GOT3 (cell line): ENCODE data around the gene GALNT10.

ENCODE experiments used
- DNase-seq: peaks from one replicate; lab custom pipeline; 2025; ENCODE audit warnings: mixed read lengths; lab: John Stamatoyannopoulos, UW

Gene GALNT10

DNA sequence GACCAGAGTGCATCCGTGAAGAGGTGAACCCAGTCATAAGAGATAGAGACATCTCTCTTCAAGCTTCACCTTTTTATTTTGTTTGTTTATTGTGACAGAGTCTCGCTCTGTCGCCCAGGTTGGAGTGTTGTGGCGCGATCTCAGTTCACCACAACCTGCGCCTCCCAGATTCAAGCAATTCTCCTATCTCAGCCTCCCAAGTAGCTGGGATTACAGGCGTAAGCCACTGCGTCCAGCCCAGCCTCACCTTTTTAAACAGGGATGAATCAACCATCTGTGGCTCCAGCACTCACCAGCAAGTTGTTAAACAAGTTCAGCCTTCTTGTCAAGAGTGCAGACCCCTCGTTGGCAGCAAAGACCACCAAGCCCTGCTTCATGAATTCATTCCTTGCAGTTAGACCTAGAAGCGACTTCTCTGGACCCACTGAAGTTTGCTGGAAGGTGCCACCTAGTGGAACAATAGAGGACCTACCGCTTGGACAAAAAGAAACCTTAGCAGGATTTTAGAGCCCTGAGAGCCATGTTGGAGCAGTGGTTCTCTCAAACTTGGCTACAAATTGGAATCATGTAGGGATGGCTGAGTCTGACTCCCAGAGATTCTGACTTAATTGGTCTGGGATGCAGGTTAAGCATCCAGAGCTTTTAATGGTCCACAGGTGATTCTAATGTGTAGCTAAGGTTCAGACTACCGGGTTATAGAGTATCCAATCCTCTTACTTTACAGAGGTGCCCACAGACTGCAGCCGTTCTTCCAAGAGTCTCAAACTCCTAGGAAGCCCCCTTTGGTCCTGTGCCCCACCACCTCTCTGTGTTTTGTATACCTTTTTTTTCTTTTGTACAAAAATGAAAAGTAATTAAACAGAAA is 10.5 kb upstream of the GALNT10 start:
- DNase-seq = no peak

GRCh38 chr5:154181161-154181560 is 9.4 kb upstream of the GALNT10 start:
- no peak for DNase-seq

GRCh38 chr5:154189256-154189818 is 1.2 kb upstream of the GALNT10 start:
- DNase-seq = peak; percentile 71

DNA sequence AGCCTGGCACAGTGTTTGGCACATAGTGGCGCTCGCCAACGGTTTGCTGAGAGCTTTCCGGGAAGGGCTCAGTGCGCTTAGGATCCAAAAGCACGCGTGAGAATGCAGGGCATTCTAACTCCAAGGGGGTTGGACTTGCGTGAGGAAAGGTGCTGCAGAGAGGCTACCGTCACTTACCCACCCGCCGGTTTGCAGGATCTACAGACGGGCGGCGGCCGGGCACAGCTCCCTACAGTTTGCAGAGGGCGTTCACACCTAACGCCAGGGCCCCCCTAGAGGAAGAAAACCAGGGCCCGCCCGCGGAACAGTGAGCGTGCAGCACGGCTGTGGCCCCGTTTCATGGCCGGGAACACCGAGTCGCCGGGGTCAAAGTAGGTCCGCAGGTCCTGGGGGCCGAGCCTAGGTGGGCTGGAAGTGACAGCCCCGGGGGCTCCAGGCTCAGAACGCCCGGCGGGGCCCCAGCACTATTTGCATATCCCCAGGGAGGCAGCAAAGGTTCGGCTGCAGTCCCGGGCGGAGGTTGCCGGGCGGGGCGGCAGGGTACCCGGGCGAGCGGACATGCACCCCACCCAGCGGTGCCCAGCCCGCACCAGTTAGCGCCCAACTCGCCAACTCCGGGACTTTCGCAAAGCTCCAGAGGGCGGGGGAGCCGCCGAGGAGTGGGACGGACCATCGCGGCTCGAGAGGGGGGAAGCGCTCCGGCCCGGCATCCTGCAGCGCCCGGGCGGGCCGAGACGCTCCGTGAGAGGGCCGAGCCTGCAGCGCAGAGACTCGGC is 526 bp upstream of the GALNT10 start:
- DNase-seq = peak; percentile 80

GRCh38 chr5:154191467-154192261 is 1.1 kb downstream of the GALNT10 start:
- no peak for DNase-seq

DNA sequence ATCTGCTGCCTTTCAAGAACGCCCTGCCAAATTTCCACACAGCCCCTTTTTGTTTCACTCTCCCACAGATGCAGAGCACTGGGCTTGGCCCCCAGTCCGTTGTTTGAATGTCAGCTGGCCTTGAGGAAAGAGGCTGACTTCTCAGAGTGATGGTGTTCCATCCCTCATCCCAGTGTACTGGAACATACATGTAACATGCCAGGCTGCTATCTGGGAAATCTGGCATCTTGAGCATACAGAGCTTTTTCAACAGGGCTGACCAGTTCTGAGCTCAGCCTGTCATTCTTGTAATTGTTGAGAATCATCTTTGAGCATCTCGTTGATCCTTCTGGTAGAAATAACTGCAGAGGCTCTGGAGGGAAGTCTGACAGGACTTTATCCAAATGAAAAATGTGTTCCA is 2.8 kb downstream of the GALNT10 start:
- no peak for DNase-seq

DNA sequence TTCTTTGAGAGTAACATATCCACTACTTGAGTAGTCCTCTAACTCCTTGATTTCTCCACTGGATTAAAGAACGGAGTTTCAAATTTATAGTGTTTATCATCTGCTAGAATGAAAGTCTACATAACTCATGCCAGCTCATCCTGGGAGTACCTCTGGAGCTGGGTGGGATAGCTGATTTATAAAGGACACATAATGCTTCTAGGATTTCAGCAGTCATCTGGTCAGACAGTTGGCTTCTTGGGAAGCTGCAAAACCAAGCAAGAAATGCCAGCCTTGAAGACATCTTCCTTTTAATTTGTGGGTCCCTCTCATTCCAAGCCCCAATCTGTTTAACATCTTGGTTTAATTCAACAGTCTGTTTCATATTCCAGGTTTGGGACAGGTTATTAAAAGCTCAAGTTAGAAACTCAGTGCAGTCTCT is 3.2 kb downstream of the GALNT10 start:
- no peak for DNase-seq

DNA sequence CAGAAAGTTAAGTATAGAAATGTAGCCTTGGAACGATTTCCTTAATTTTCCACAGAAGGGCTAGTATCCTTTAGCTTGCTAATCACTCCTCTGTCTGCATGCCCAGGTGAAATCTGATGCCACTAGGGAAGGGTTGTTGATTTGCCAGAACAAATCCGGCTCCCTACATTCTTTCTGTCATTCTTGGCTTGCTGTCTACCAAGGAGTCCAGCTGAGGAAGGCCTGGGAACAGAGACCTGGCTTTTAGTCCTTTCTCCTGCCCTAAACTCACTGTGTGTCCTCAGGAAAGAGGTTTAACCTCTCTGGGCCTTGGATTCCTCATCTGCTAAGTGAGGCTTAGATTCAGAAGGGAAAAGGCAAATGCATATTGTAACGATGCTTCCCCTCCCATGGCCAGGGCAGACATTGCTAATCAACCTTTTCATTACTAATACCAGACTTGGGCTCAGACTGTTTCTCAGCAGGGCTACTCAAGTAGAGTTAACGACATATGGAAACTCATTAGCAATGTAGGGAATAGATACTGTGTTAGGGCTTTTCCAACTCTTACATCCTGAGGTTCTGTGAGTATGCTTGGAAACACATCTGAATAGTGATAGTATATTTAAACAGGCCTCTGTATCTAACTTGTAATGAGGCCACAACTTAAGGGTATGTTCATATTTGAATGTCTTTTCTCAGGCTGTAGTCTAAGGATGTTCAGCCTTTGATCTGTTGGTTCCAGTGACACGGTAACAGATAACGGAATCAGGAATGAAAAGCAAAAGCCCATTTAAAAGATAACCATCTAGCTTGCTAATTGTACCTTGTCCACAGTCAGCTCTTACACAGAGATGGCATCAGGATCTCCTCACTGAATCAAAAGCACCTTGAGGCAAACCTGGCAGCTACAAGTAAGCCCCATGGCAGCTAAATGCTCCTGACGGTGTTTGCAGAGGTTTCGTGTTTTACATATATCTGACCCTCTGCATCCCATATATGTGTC is 4.1 kb downstream of the GALNT10 start:
- DNase-seq = no peak

GRCh38 chr5:154196281-154196680 is 5.7 kb downstream of the GALNT10 start:
- no peak for DNase-seq

- DNase-seq = no peak
Observed at GRCh38 chr5:154196955-154197652, 6.6 kb downstream of the GALNT10 start.

DNA sequence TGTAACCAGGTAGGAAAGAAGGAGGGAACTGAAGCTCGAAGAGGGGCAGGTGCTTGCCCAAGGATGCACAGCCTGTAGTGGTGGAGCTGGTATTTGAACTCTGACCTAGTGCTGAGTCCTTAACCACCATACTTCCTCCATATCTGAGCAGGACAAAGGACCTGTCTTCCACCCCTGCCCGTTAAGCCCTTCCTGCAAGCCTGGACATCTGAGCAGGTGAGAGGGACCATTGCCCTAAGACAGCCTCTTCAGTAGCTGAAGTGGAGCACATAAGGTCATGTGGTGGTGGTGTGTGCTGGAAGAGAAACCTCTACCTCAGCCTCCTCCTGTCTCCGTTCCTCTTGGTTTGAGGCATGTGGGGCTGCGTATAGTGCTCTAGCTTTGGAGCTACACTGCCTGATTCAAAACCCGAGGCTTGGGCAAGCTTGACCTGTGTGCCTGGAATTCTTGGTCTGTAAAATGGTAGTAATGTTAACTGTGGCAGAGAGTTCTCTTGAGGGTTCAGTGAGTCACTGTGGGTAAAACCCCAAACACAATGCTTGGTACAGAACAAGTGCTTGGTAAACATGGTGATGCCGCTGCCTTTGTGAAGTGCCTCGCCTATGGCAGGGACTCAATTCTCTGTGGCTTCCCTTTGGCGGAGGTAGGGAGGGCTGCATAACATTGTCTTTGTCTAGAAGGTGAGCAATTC is 7.4 kb downstream of the GALNT10 start:
- DNase-seq = no peak

DNA sequence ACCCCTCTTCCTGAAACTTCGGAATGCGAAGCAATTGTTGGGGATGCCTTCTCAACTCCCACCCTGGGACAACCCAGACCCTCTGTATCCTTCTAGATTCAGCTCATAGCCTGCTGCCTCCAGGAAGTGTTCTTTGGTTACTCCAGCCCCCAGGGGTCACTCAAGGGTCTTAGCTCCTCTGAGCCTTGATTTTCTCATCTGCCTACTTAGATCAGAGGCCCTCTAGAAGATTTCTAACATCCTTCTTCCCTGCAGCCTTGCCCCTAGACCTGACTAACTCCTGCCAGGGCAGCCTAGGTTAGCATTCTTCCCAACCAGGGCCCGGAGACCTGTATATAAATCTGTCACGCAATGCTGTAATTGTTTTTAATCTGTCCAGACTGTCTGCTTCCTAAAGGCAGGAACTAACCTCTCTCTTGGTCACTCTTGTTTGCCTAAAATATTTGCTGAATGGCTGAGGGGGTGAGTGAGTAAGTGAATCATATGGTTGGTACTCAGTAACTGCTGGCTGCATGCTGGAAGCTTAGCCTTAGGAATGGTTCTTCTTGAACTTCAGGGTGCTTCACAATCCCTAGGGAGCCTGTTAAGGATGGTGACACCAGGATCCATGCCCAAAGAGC is 8.2 kb downstream of the GALNT10 start:
- DNase-seq = no peak

DNA sequence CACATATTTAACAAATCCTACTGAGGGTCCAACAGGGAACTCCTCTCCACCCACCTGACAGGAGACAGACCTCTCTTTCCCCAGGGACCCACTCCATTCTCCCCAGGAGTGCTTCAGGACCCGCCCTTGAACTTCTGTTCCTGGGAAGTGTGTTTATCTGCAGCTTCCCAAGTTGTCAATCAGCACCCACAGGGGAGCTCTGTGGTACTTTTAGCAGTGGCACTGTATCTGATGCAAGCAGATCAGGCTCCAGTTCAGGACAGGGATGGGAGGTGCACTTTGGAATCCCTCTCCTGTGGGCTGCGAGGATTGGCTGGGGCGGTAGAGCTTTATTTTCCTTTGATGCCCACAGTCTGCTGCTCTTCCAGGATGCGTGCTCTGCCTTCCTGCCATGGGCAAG is 8.7 kb downstream of the GALNT10 start:
- DNase-seq = no peak

GRCh38 chr5:154199671-154200220 is 9.2 kb downstream of the GALNT10 start:
- DNase-seq = no peak

- DNase-seq = no peak
Observed at GRCh38 chr5:154200221-154200620, 9.7 kb downstream of the GALNT10 start.

DNA sequence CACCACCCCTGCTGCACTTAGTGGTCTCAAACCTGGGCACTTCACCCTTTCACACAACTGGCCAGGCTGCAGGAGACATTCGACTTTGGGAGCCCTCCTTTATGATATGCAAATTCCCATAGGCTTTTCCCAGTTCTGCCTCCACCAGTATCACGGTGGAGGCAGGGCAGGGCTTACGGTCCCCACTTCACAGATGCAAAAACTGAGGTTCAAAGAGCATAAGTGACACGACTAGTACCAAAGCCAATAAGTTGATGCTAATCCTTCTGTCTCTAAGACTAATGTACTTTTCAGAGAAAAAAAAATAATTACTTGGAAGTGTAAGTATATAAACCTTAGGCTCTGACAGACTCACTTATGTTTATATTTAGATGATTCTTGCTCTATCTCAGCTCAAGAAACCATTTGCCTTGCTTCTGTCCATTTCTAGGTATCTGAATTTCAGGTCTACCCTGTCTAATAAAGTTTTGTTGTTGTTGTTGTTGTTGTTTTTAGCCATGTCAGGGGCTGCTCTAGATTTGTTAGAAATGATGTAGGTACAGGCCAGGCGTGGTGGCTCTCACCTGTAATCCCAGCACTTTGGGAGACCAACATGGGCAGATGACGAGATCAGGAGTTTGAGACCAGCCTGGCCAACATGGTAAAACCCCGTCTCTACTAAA is 10.7 kb downstream of the GALNT10 start:
- DNase-seq = no peak

GRCh38 chr5:154202379-154203260 is 12.1 kb downstream of the GALNT10 start:
- DNase-seq = no peak
